GOT3 (cell line): Measurements from ENCODE around the gene ARHGAP22.
A peak's percentile ranks its signal among the peaks of the same experiment; 100 is the strongest.

Experiments
- DNase-seq: peaks from one replicate; lab custom pipeline; 2025; ENCODE audit warnings: mixed read lengths; lab: John Stamatoyannopoulos, UW

Gene ARHGAP22

DNA sequence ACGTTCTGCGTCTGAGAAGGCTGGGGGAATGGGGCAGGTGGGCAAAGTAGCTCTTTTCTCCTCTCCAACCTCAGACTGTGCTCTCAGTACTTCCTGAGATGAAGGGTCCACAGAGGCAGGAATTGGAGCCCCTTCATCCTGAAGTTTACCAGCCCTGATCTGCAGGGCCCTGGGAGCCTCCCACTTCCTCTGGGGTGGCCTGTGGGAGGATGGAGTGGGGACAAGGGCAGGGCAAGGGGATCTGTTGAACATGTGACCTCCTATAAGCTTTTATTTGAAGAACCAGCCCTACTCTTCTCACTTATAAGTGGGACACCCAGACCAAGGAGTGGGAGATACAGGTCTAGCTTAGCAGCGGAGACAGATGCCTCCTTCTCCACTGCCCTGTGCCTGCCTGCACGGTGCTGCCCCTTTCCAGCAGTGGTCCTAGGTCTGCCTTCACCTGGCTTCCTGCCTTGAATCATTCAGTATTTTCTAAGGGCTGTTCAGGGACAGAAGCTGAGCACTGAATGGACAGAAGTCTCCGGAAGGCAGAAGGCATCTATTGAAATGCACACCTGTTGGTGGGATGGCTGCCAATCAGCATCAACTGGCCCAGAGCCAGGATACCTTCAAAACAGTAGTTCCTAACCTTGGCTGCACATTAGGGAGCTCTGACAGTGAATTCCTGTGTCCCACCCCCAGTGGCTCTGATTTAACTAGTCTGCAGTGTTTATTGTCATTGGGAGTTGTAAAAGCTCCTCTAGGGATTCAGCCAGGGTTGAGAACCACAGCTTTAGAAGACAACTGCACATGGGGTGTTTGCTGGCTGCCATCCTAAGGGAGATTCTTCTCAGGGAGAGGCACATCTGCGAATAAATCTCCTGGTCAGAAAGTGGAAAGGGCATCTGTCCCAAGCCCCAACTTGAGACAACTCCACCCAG is 2.7 kb upstream of the ARHGAP22 start:
- no peak for DNase-seq

DNA sequence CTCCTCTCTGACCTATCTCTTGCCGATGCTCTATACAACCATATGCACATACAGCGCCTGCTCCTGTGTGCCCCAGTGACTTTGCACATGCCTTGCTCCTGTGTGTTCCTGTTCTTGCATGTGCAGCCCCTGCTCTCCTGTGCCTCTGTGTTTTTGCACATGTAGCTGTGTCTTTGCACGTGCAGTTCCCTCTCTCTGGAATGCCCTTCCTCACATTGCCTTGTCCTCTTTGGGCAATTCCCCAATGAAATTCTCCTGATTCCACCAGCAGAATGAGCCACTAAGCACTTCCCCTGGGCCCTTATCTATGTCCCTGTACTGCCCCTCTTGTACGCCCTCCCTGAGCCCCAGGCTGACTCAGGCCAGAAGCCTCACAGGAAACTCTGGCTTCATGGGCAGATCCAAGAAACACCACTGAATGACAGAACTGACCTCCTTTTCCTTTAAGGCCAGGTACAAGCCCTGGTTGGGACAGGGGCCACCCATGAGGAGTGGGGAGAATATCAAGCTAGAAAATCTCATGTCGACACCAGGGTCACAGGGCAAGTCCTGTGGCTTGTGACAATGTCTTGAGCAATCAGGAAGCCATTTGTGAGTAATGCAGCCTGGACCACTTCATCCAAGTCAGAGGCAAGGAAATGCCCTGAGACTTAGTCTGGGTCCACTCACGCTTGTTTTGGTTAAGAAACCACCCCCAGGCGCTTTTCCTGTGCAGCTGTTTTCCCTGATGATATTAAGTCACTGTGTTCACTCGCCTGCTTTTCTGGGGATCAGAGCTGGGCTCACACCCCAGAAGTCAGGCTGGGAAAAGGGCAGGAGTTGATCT is 1.9 kb upstream of the ARHGAP22 start:
- peak; percentile 54 for DNase-seq

DNA sequence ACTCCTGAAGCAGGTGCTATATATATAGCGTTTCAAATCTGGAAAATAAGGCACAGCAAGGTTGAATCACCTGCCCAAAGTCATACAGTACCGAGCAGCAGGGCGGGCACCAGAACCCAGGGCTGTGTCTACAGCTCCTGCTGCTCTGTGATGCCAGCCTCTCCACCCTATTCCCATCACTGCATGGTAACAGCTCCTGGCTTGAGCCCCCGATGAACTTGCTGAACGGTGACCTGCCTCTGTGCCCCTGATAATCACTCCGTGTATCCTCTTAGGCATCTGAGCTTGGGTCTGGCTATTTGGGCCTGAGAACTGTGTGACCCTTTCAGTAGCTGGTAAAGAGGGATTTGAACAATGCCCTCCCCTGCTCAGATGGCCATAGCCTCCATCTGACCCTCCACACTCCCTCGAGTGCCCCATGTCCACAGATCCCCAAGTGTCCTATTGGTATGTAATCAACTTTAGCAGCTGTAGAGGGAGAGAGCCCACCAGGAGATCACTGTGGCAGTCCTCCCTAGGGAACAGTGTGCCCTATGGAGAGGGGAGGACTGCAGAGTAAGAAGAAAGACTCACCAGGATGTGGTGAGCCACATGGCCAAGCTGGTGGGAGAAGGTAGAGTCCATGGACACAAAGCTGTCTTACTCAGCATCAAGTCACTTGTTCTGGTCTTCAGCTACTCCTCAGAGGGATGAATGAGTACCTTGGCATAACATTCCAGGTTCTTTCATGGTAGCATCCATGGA is 1.1 kb upstream of the ARHGAP22 start:
- no peak for DNase-seq

DNA sequence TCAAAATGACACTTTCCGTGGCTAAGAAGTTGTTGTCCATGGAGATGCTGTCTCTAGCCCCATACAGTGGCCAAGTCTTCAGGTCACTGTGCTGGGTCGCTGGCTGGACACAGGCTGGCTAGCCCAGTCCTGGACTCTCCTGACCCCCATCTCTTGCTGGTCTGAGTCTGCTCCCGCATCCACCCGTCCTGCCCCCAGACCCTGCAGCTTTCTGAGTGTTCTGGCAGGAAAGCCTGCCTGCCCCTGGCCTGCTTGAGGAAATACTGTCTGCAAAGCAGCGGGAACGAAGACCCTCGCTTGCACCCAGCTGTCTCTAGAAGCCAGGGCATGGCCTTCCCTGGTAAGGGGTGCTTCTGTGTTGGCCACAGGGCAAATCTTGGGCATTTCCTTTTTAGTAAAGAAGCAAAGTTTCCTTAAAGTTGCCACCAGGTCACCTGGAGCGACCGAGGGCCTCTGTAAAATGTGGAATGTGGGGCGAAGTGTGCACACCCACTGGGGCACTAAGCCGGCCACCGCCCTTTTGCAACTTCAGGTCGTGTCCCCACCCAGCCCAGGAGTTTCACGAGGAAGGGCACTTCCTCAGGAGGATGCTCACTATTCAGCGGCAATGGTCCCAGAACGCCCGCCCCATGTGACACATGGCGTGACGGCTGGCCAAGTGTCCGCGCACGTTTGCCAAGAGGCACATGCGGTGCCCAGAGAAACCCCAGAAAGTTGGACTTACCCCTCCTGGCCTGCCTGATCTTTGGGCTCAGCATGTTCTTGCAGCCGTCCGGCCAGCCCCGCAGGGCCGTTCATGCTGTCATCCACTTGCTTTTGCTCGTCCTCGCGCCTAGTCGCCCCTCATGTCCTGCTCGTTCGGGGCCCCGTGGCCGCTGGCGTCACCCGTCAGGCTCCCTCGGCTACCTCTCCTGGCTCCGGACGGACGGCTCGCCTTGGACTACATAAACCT is 558 bp downstream of the ARHGAP22 start:
- DNase-seq: no peak

DNA sequence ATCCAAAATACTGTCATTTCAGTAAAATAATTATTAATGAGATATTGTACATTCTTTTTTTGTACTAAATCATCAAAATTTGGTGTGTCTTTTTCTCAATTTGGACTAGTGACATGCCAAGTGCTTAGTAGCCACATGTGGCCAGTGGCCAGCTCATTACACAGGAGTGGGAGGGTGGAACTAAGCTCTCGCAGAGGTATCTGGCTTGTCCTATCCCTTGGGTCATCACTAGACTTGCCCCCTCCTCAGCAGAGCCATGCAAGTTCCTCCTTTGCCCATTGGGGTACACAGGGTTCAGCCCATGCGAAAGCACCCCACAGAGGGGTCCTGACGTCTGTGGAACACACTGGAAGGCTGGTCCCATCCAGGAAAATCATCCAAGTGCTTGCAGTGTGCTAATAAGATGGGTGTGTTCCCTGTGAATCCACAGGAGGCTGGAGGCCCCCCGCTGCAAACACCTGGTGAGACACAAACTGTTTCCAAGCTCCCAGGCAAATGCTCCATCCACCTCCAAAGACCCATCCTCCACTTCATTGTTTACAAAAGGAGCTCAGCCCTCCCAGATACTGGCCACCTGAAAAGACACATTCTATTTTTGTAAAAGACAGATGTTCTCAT is 1.3 kb downstream of the ARHGAP22 start:
- DNase-seq: no peak

DNA sequence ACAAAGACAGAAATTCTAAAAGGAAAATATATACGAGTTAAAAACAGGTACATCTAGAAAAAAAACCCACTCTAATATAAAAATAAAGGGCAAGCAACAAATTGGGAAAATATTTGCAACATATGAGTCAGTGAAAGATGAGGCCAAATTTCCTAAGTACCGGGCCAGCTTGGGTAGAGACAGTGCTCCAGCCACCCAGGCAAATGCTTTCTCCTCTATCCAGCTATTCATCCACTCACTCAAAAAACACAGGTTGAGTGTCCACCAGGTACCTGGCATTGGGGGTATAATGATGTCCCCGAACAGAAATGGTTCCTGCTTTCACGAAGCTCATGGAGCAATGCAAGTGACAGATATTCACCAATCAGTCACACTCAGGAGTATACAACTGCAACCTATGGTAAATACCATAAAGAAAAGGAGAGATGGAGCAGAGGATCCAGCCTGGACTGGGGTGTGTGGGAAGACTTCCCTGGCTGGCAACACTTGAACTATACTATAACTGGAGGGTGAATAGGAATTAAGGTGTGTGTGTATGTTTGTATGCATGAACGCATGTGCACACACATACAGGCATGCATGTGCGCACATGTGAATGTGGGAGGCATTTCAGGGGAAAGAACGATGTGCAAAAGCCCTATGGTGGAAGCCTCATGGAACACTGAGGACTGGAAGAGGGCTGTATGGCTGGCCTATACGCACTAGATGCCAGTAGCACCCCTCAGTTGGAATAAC is 2.3 kb downstream of the ARHGAP22 start:
- no peak for DNase-seq

DNA sequence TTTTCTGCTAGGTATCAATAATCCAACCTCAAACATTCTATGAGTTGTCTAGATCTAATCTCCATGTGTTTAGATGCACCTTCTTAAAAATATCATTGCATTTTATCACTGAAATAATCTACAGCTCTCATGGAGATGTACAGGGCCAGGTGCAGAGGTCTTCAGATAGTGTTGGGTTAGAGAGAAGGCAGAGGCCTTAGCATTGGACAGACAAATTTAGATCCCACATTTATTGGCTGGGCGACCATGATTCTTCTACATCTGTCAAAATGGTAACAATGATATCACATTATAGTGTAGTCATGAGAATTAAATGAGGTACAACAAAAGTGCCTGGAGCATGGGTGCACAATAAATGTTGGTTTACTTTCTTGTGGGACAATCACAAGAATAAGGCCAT is 3.1 kb downstream of the ARHGAP22 start:
- no peak for DNase-seq

DNA sequence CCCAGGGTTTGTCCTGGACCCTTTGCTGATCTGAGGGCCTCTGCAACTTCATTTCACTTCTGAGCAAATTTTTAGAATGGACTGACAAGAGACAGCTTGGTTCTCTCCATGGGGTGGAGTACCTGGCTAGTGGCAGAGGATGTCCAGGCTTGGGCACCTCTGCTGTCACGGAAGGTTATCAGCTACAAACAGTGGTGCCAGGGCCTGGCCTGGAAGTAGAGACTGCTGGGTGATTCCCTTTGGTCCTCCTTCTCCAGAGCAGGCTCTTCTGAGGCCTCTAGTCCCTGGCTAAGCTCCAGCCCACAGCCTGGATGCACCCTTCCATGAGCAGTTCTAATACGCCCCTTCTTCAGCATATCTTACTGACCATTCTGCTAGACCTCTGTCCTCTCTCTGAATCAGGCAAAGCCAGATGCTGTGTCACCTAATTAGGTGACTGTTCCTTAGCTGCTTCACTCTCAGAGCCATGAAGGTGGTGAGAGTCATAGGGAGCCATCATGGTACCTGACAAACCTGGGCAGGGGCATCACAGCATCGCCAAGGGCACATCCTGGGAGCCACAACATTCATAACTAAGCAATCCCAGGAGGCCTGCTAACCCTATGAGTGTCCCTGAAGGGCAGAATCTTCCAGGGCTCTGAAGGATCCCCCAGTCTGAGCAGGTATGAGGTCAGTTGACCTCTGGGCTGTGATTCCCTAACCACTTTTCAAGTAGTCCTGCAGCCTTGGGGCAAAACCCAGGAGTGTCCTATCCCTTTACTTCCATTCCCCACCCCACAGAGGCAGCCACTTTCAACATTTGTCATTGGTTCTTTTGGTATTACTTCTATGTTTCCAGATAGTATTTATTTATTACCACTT is 4.0 kb downstream of the ARHGAP22 start:
- no peak for DNase-seq

DNA sequence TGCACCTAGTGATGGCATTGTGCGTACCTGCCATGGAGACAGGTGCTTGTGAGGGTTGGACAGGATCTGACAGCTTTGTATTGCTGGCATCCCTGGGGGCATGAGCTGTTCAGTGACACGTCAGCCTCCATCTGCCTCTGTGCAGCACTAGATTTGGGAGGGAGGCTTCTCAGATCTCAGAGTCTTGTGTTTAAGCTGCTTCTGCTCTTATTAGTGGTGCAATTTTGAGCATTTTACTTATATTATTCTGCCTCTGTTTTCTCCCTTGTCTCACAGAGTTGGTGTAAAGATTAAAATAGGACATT is 5.1 kb downstream of the ARHGAP22 start:
- DNase-seq: no peak

DNA sequence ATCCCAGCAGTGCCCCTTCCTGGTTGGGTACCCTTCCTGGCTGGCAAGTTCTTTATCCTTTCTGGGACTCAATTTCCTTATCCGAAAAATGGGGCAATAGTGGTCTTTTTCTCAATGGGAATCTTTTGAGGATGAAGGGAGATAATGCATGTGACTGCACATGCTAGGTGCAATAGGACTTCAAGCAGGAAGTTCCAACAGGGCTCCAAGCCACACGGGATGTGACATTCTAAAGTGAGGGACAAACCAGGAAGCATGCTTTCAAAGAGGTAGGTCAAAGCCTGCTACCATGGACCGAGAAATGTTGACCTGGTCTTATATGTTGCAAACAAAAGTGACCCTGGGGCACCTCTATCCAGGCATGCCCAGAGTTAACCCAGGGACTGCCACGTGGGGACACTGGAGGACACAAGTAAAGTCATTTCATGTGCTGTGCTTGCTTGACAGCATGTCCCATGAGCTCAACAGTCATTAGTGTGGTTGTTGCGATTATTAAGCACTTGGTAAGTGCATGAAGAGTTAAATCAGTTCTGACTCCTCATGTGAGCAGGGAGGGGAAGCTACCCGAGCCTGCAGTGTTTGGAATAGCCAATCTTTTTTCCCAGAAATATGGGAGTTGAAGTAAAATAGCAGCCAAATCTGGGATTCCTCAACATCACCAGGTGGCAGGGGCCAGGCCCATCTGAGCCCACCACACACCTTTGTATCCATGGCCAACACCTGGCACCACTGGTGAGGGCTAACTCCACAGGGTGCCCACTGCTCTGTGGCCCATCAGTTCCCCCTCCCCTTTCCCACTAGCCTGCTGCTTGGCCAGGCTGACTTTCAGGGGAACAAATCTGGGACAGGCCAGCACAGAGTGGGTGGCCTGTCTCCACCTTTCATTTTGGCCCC is 5.7 kb downstream of the ARHGAP22 start:
- no peak for DNase-seq

DNA sequence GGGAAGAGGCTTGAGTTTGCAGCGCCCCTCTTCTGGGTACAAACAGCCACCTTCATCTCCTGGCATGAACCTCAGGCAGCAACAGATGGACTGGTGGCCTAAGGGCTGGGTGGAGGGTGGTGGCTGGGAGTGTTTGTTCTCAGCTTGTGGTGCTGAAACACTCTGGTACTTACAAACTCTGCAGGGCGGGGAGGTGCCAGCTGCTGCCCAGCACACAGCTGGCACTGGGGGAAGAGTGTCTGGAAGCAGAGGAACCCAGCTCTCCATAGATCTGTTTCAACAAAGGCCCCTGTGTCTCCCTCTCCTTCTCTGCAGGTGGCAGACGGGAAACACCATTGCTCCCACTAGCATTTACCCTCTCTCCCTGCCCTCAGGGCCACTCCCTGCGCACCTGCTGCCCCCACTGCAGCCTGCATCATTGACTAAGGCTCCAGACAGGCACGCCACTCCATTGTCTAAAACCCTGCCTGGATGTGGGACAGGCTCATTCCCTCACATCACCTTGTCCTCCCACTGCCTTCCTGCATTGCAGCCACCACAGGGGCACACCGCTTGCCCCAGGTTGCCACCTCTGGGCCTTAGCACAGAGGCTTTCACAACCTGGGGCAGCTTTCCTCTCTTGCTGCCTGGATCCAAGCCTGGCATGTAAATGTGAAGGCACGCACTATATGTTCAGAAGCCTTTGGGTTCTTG is 6.5 kb downstream of the ARHGAP22 start:
- DNase-seq: no peak

DNA sequence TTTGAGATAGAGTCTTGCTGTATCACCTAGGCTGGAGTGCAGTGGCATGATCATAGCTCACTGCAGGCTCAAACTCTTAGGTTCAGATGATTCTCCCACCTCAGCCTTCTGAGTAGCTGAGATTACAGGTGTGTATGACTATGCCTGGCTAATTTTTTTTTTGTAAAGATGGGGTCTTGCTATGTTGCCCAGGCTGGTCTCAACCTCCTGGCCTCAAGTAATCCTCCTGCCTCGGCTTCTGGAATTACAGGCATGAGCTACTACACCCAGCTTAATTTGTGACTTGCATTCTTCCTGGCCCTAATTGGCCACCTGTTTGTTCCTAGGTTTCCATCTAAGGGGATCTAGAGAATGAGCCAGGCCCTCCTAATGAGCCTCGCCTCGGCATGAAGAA is 9.3 kb downstream of the ARHGAP22 start:
- DNase-seq: no peak

DNA sequence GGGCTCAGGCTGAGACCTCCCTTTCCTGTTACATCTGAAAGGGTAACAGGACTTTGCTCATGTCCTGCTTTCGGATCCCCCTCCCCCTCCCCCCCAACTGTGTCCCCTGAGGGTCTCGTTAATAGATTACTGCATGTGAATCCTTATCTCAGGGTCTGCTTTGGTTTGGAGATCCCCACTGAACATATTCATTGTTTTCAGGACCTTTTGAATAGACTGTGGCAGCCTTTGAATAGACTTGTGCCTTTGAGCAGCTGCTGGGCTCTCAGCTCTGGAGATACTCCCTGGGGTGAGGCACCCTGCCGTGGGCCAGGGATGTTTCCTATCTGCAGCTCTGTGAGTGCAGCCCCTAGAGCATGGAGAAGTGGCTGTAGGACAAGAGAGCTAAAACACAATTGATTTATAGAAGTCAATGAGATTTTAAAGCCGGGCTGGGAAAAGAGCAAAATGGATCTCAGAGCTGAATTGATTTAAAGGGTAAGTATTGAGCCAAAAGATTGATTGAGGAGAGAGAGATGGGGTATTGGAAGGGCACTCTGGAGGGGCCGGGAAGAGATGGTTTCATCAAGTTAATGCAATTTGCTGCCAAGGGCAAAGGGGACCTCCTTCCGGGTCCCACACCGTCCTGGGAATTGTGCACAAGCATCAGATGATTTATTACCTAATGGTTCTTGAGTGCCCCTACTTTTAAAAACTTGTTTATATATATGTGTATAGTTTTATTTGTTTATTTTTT is 9.9 kb downstream of the ARHGAP22 start:
- DNase-seq: no peak

DNA sequence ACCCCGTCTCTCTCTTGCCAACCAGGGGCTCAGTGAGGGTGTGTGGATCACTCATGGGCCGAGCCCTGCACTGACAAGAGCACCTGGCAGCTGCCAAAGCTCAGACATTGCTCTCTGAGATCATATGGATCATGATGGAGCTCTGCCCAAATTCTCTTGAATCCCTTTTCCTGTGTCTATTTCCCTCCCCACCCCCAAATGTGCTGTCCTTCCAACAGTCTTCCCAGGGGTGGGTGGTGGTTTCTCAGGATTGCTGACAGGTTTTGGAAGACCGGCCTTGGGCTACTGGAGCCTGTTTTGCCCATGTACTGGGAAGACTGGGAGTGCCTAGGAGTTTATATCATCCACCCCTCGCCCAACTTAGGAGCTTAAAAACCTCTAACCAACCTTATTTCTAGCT is 10.5 kb downstream of the ARHGAP22 start:
- DNase-seq: no peak

DNA sequence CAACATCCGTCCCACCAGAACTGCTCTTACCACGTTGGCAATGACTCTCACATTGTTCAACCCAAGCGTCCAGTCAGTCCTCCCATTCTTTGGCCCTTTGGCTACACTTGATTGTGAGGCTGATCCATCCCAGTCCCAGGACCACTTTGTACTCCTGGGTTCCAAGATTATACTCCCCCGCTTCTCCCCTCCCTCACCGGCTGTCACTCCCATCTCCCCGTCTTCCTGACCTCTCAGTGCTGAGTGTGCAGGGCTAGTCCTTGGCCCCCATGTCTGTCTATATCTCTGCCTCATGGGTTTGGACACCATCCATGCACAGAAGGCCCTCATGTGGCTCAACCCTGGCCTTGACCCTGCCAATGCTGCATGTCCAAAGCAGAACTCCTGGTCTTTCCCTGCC is 12.5 kb downstream of the ARHGAP22 start:
- no peak for DNase-seq

DNA sequence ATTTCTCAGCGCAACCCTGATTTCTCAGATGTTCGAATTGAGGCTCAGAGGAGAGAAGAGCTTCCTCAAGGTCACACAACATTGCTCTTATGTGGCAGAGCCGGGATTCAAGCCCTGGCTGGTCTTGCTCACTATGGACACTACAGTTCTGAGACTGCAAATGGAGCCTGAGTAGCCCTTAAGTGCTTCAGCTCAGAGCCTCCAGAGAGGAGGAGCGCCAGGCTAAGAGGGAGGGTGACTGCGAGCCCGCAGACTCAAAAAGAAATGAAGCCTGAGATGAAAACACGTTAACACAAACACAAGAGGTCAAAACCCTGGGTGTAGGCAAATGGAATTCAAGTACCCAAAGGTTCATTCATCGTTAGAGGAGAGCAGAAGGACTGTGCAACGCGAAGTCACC is 13.9 kb downstream of the ARHGAP22 start:
- no peak for DNase-seq

DNA sequence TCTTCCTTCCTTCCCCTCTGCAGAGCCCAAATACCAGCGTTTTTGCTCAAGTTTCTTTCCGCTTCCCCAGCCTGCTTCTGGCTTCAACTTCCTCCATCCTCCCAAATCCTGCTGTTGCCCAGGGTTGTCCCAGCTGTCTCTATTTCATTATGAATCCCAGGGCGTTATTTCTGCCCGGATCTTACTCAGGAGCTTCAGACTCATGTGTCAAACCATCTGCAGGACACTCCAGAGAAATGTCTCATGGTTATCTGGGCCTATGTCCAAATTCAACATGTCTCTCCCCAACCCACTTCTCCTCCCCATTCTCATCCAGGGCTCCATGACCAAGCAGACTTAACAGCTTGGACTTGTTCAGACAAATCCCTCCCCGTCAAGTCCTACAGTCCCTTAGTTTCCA is 15.6 kb downstream of the ARHGAP22 start:
- no peak for DNase-seq
